OCI-LY7 (cell line): ENCODE data around the gene HCN3.

Source experiments
- EZH2phosphoT487 ChIP-seq: fragments of 200-600 bp; sonication (generic); IDR thresholded peaks from 2 replicates; pipeline ENCODE4 v1.6.1; 2018; ENCODE audit warnings: low read depth, borderline replicate concordance, mild to moderate bottlenecking, mixed run types, antibody characterized with exemption, low read length, moderate library complexity, mixed read lengths
- TF ChIP-seq, protein P1 (sequence below): fragments of 200-600 bp; sonication (generic); conservative IDR thresholded peaks from 2 replicates; pipeline ENCODE4 v1.5.1; 2014; ENCODE audit warnings: mild to moderate bottlenecking, antibody characterized with exemption, low read length, moderate library complexity, mixed read lengths

DNA sequence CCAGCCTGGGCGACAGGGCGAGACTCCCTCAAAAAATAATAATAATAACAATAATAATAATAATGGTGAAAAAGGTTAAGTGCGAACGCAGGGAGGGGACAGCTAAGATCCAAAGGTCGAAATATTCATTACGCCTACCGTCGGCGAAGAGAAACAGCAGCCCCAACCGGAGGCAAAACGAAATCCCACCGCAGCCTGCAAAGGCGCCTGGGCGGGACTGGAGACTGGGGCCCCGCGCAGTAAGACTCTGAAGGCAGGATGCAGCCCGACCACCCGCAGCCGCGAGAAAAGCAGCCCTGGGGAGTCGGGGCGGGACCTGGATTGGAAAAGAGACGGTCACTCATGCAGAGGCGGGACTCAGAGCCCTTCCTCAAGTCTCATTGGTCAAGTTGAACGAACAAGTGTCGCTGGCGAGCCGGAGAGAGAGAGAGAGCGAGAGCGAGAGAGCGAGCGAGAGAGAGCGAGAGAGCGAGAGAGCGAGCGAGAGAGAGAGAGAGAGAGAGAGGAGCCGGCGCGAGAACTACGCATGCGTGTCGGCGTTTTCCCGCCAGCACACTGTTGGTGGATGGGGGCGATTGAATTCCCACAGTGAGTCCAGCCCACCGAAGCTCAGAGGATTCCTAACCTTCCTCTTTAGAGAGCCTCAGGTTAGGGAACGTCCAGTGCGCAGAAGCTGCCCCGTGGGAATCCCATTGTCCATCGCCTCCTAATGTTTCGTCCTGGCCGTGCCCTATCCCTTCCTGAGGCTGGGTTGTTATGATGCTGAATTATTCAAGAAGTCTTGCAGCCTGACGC, 32.7 kb upstream of the HCN3 start:
- TF ChIP-seq, protein P1, sequence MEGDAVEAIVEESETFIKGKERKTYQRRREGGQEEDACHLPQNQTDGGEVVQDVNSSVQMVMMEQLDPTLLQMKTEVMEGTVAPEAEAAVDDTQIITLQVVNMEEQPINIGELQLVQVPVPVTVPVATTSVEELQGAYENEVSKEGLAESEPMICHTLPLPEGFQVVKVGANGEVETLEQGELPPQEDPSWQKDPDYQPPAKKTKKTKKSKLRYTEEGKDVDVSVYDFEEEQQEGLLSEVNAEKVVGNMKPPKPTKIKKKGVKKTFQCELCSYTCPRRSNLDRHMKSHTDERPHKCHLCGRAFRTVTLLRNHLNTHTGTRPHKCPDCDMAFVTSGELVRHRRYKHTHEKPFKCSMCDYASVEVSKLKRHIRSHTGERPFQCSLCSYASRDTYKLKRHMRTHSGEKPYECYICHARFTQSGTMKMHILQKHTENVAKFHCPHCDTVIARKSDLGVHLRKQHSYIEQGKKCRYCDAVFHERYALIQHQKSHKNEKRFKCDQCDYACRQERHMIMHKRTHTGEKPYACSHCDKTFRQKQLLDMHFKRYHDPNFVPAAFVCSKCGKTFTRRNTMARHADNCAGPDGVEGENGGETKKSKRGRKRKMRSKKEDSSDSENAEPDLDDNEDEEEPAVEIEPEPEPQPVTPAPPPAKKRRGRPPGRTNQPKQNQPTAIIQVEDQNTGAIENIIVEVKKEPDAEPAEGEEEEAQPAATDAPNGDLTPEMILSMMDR: peak; percentile 63
- no peak for TF ChIP-seq EZH2phosphoT487
